Measurements from ENCODE around the gene RDM1.
"Not testable (repeated sequence)": the region's sequence is repeated elsewhere in the genome, so short reads cannot be mapped to it uniquely, and the experiment has no call there.

The RDM1 gene

DNA sequence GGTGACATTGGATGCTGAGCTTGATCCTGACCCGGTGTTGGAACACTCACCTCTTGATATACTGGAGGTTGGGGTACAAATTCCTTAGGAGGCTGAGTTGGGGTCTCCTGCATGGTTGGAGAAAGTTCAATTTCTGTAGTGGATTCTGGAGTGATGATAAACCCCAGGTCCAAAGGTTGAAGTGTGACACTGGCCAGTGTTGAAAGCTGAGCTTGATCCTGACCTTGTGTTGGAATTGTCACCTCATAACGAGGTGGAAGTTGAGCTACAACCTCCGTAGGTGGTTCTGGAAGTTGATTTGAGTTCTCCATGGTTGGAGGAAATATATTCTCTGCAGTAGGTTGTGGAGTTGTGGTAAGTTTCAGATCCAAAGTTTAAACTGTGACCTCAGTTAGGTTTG is 21.2 kb downstream of the RDM1 start:
- no peak overlapping the region for H3K4me3 ChIP-seq (ENCODE audit: low read length)

GRCh38 chr17:35907691-35908090 is 22.9 kb downstream of the RDM1 start:
- H3K9me3 ChIP-seq (ENCODE audit: insufficient read depth, low read depth, low read length), result peaks cover 20% of the 10 kb centered on the region
- H3K27me3 ChIP-seq (ENCODE audit: insufficient read depth, low read length), result no peaks in the 10 kb centered on the region
- H3K36me3 ChIP-seq (ENCODE audit: insufficient read depth, low read depth, low read length), result no peaks in the 10 kb centered on the region
- H3K4me1 ChIP-seq (ENCODE audit: insufficient read depth, low read length), result no peaks in the 10 kb centered on the region
- no peak overlapping the region for H3K9ac ChIP-seq (ENCODE audit: low read depth, low read length)
- no peak overlapping the region for H3K4me3 ChIP-seq (ENCODE audit: low read length)
- H3K27ac ChIP-seq (ENCODE audit: low read length), result no peak overlapping the region

More for the DNA sequence above, 21.2 kb downstream of the RDM1 start:
- Histone ChIP-seq H3K9ac (ENCODE audit: low read depth, low read length) (no peak overlapping the region), H3K9me3 (ENCODE audit: insufficient read depth, low read depth, low read length) (peaks cover 37% of the 10 kb centered on the region), H3K36me3 (ENCODE audit: insufficient read depth, low read depth, low read length) (no peaks in the 10 kb centered on the region), H3K27me3 (ENCODE audit: insufficient read depth, low read length) (no peaks in the 10 kb centered on the region), H3K27ac (ENCODE audit: low read length) (no peak overlapping the region), H3K4me1 (ENCODE audit: insufficient read depth, low read length) (no peaks in the 10 kb centered on the region)

DNA sequence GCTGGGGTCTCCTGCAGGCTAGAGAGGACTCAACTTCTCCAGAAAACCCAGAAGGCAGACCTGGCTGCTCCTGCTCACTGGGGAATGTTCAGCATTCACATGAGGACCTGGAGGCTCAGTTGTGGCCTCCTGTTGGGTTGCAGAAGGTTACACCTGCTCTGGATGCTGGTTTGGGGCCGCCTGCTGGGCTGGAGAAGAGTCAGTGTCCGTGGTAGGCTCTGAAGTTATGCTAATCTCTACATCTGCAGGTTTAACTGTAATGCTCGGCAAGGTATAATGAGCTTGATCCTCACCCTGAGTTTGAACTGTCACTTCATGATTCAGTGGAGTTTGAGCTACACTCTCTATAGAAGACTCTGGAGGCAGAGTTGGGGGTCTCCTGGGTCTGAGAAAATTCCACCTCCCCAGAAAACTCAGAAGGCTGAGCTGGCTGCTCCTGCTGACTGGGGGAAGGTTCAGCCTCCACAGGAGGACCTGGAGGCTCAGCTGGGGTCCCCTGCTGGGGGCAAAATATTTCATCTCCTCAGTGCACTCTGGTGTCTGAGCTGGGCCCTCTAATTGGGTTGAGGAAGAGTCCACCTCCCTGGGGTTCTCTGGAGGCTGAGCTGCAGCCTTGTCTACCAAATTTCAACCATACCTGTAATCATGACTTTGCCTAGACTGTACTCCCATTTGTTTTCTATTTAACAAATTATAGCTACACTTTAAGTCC is 23.5 kb downstream of the RDM1 start:
- Histone ChIP-seq H3K36me3 (ENCODE audit: insufficient read depth, low read depth, low read length) (no peaks in the 10 kb centered on the region), H3K4me1 (ENCODE audit: insufficient read depth, low read length) (no peaks in the 10 kb centered on the region), H3K27ac (ENCODE audit: low read length) (no peak overlapping the region), H3K9me3 (ENCODE audit: insufficient read depth, low read depth, low read length) (peaks cover 20% of the 10 kb centered on the region; the same call in 1 of the 2 replicates), H3K9ac (ENCODE audit: low read depth, low read length) (no peak overlapping the region), H3K27me3 (ENCODE audit: insufficient read depth, low read length) (no peaks in the 10 kb centered on the region), H3K4me3 (ENCODE audit: low read length) (no peak overlapping the region)

DNA sequence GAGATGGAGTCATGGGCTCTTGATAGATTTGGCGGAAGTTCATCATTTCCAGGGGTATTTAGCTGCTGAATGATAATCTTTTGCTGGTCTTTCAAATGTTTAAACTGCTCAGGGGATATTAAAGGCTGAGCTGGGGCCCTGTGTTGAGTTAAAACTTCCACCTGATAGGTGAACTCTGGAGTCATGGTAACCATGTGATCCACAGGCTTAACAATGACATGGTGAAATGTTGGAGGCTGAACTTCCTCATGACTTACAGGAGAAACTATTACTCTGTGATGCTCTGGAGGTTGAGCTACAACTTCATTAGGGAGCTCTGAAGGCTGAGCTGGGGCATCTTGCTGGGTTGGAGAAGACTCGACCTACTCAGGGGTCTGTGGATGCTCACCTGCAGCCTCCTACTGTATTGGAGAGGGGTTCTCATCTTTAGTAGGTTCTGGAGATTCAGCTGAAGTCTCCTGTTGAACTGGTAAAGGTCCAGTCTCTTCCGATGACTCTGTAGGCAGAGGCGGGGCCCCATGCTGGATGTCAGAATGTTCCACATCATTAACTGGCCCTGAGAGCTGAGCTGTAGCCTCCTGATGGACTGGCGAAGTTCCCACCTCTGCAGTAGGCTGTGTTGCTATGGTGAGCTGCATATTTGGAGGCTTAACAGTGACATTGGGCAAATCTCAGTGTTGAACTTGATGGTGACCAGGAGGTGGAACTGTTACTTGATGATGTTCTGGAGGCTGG is 24.2 kb downstream of the RDM1 start:
- Histone ChIP-seq H3K9me3 (ENCODE audit: insufficient read depth, low read depth, low read length) (peaks cover 14% of the 10 kb centered on the region; the same call in 1 of the 2 replicates), H3K27ac (ENCODE audit: low read length) (no peak overlapping the region), H3K9ac (ENCODE audit: low read depth, low read length) (no peak overlapping the region), H3K27me3 (ENCODE audit: insufficient read depth, low read length) (no peaks in the 10 kb centered on the region), H3K36me3 (ENCODE audit: insufficient read depth, low read depth, low read length) (no peaks in the 10 kb centered on the region), H3K4me1 (ENCODE audit: insufficient read depth, low read length) (no peaks in the 10 kb centered on the region), H3K4me3 (ENCODE audit: low read length) (no peak overlapping the region)

GRCh38 chr17:35903451-35903850 is 27.1 kb downstream of the RDM1 start:
- no peaks in the 10 kb centered on the region for H3K4me1 ChIP-seq (ENCODE audit: insufficient read depth, low read length)
- no peaks in the 10 kb centered on the region for H3K27me3 ChIP-seq (ENCODE audit: insufficient read depth, low read length)
- no peak overlapping the region for H3K4me3 ChIP-seq (ENCODE audit: low read length)
- no peak overlapping the region for H3K9ac ChIP-seq (ENCODE audit: low read depth, low read length)
- no peak overlapping the region for H3K27ac ChIP-seq (ENCODE audit: low read length)
- no peaks in the 10 kb centered on the region for H3K36me3 ChIP-seq (ENCODE audit: insufficient read depth, low read depth, low read length)
- no peaks in the 10 kb centered on the region; the same call in 1 of the 2 replicates for H3K9me3 ChIP-seq (ENCODE audit: insufficient read depth, low read depth, low read length)

DNA sequence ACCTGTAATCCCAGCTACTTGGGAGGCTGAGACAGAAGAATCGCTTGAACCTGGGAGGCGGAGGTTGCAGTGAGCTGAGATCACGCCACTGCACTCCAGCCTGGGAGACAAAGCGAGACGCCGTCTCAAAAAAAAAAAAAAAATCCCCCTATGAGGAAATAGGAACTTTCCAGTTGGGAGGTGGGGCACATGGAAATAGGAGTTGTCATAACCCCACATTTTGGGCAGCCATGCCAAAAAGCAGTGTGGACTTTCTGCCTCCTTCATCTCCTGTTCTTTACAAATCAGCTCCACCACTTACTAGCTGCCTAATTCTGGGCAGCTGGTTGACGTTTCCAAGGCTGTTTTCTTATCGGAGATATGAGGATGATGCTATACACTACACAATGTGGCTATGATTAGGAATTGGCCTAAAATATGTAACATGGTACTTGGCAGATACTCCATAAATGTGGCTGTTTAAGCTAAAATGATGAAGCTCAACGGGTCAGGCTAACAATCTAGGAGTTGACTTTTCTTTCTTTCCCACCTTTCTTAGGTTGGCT is 28.9 kb downstream of the RDM1 start:
- H3K9me3 ChIP-seq (ENCODE audit: insufficient read depth, low read depth, low read length), result no peaks in the 10 kb centered on the region; the same call in 1 of the 2 replicates
- H3K27me3 ChIP-seq (ENCODE audit: insufficient read depth, low read length), result no peaks in the 10 kb centered on the region
- no peak overlapping the region for H3K4me3 ChIP-seq (ENCODE audit: low read length)
- H3K36me3 ChIP-seq (ENCODE audit: insufficient read depth, low read depth, low read length), result no peaks in the 10 kb centered on the region
- H3K9ac ChIP-seq (ENCODE audit: low read depth, low read length), result no peak overlapping the region
- H3K27ac ChIP-seq (ENCODE audit: low read length), result no peak overlapping the region
- H3K4me1 ChIP-seq (ENCODE audit: insufficient read depth, low read length), result no peaks in the 10 kb centered on the region

DNA sequence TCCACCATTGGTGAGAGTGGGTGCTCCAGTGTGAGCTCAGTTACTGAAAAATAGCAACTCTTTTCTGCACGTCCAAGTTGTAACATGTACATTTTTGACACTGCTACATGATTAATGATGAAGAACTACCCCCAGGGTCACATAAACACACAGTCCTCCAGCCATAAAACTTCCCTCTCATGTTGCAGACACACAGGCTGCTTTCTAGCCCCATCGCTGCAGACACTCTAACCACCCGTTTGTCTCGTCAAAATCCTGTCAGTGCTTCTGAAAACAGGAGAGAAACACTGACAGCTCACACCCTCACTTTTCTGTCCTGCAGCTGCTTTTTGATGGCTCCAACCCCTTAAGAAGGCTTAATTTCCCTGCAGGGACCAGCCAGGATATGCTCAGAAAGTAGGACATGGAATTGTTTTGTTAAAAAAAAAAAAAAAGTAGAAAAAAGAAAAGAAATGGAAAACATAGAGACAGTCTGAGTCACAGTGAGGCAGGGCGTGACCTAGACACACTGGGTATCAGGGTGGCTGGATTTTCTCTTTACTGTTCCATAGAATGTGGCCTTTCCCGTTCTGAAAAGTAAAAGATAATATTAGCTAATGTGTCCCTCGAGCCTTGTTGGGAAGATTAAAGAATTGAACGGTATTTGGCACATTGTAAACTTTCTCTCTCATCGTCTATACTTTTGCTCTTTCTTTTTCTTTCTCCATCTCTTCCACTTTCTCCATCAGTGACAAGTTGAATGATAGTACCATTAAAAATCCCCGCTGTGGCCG is 29.7 kb downstream of the RDM1 start:
- Histone ChIP-seq H3K9me3 (ENCODE audit: insufficient read depth, low read depth, low read length) (no peaks in the 10 kb centered on the region; the same call in 1 of the 2 replicates), H3K4me1 (ENCODE audit: insufficient read depth, low read length) (no peaks in the 10 kb centered on the region), H3K9ac (ENCODE audit: low read depth, low read length) (no peak overlapping the region), H3K4me3 (ENCODE audit: low read length) (no peak overlapping the region), H3K36me3 (ENCODE audit: insufficient read depth, low read depth, low read length) (no peaks in the 10 kb centered on the region), H3K27ac (ENCODE audit: low read length) (no peak overlapping the region), H3K27me3 (ENCODE audit: insufficient read depth, low read length) (no peaks in the 10 kb centered on the region)

- Histone ChIP-seq H3K4me3 (ENCODE audit: low read length) (no peak overlapping the region), H3K9me3 (ENCODE audit: insufficient read depth, low read depth, low read length) (no peaks in the 10 kb centered on the region; the same call in 1 of the 2 replicates), H3K27ac (ENCODE audit: low read length) (no peak overlapping the region), H3K27me3 (ENCODE audit: insufficient read depth, low read length) (no peaks in the 10 kb centered on the region), H3K4me1 (ENCODE audit: insufficient read depth, low read length) (no peaks in the 10 kb centered on the region), H3K36me3 (ENCODE audit: insufficient read depth, low read depth, low read length) (no peaks in the 10 kb centered on the region), H3K9ac (ENCODE audit: low read depth, low read length) (no peak overlapping the region)
These were observed 30.3 kb downstream of the RDM1 start for GRCh38 chr17:35900280-35900679.

- Histone ChIP-seq H3K9ac (ENCODE audit: low read depth, low read length) (no peak overlapping the region), H3K27me3 (ENCODE audit: insufficient read depth, low read length) (no peaks in the 10 kb centered on the region), H3K4me3 (ENCODE audit: low read length) (no peak overlapping the region), H3K4me1 (ENCODE audit: insufficient read depth, low read length) (no peaks in the 10 kb centered on the region), H3K27ac (ENCODE audit: low read length) (no peak overlapping the region), H3K9me3 (ENCODE audit: insufficient read depth, low read depth, low read length) (no peaks in the 10 kb centered on the region), H3K36me3 (ENCODE audit: insufficient read depth, low read depth, low read length) (no peaks in the 10 kb centered on the region)
These were observed 32.1 kb downstream of the RDM1 start for GRCh38 chr17:35898283-35899070.

- not testable (repeated sequence) for H3K36me3 ChIP-seq (ENCODE audit: insufficient read depth, low read depth, low read length); H3K4me3 ChIP-seq (ENCODE audit: low read length); H3K4me1 ChIP-seq (ENCODE audit: insufficient read depth, low read length); H3K27me3 ChIP-seq (ENCODE audit: insufficient read depth, low read length); H3K9ac ChIP-seq (ENCODE audit: low read depth, low read length); H3K27ac ChIP-seq (ENCODE audit: low read length); H3K9me3 ChIP-seq (ENCODE audit: insufficient read depth, low read depth, low read length)
These were observed 32.8 kb downstream of the RDM1 start for GRCh38 chr17:35897772-35898171.

Data from iPS-20b (cell line).